HG02610 (cell line): Measurements from ENCODE around the gene AGPS.
A peak's percentile ranks its signal among the peaks of the same experiment; 100 is the strongest.
"Not testable (repeated sequence)": the region's sequence is repeated elsewhere in the genome, so short reads cannot be mapped to it uniquely, and the experiment has no call there.

Experiments
- ATAC-seq: cut with Tn5 transposase; IDR thresholded peaks from one replicate; pipeline ENCODE4 v1.9.1; 2021; ENCODE audit warnings: mild to moderate bottlenecking, moderate library complexity; ENCODE audit not compliant: unreplicated experiment

AGPS gene

DNA sequence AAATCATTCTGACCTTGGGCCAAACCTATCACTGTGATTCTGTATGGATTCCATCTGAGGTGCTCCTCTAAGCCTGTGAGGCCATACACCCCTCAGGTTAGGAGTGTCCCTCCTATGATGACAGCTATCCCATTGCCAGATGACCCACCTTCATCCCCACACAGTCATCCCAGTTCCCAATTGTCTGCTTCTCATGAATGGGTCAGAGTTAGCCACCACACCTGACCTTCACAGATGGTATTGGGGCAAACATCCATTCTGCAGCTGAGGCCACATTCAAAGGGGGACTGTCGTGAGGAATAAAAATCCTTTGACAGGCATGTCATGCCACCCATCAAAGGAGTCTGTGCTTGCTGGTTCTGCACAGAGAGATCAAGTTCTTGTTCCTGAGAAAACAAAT, 155.2 kb downstream of the AGPS start:
- no peak for ATAC-seq

DNA sequence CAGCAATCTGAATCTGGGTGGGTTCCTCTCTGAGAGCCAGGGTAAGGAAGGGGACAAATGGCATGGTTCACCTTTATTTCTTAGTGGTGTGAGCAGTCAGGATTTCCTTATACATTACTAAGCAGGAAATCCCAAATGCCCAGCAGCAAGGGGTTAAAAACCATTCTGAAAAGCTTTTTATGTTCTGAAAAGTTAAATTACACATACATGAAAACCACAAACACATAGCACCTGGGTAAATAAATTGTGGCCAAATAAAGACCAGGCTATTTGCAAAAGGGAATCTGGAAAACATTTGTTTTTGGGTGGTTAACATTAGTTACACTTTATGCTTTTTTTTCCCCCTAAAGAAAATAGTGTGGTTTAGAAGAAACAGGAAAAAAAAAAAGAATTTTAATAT, 156.1 kb downstream of the AGPS start:
- no peak for ATAC-seq

DNA sequence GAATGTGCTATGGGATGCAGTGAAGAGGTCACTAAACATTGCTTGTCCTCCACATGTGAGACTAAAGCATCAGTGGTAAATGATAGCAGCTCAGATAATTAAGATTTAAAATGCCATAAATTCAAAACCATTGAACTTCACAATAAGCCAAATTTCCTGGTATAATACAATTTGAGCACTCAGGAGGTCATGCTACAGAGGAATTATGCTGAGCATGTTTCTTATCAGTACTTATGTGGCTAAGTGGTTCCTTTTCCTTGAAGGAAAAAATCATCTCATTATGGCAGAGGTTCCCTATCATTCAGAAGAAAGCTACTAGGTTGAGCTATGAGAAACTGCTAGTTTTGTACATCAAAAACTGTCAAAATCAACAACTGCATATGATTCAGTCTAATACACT, 156.6 kb downstream of the AGPS start:
- ATAC-seq: no peak

DNA sequence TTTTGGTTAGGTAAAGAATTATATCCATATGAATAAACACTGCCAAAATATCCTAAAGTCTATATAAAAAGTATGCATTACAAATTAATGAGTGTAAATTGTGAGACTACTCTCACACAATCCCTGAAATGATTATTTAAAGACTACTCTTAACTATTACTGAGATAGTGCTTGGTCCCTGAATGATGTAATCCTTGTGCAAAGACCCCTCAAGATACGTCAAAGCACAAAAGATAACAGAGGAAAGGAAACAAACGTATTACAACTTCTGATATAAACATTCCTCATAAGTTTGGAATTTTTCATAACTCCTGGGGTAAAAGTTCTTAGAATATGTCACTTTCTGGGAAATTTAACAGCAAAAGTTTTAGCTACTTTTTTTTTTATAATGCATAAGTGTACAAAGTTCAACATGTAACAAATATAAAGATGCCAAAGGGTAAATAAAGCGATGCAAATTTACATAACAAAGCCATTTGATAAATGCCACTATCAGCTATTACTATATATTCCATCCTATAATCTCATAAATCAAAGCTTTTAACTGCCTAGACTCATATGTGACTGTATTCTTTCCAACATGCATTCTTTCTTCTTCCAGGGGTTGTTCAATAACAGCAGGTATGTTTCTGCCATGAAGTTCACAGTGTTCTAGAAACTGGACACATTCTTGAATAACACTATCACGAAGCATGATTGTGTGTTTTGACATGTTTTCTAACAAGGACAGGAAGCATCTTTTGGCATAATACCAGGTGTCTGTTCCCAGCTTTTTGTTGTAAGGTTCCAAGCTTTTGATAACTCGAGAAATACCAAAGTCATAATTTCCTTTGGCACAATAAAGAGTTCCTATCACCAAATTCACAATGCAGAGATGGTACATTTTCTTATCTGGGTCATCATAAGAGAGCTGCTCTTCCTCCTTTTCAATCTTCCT, 158.0 kb downstream of the AGPS start:
- ATAC-seq: no peak

DNA sequence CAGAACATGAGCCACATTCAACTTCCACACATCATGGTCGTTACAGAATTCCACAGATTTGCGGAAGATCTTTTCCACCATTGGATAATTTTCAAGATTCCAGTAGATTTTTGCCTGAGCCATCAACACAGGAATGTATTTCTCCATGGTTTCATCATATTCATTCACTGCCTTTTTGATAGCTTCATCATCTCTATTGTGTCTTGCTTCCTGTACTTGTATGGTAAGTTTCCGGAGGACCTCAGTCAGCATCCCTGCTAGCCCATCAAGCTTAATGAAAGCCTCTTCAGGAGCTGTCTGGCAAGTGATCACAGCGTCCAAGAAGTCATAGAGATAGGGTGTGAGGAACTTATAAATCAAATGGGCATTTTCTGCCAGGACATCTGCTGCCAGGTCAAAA, 158.8 kb downstream of the AGPS start:
- ATAC-seq: not testable (repeated sequence)

DNA sequence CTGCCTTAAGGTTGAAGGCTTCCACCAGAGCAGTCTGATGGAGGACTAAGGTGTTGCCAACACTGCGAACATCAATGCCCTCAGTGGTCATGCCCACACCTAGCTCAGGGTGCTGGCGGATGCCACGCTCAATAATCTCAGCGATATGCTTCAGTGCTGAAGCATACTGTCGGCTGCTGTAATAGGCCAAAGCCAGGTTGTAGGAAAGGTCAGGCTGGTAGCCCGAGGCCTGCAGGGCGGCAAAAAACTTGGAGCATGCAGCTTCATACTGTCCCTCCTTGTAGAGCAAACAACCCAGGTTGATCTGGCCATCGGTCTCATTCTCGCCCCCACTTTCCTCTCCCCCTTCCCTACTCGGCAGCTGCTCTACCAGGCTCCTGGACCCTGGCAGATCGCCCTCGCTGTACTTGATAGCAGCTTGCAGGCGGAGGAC, 159.4 kb downstream of the AGPS start:
- no peak for ATAC-seq

DNA sequence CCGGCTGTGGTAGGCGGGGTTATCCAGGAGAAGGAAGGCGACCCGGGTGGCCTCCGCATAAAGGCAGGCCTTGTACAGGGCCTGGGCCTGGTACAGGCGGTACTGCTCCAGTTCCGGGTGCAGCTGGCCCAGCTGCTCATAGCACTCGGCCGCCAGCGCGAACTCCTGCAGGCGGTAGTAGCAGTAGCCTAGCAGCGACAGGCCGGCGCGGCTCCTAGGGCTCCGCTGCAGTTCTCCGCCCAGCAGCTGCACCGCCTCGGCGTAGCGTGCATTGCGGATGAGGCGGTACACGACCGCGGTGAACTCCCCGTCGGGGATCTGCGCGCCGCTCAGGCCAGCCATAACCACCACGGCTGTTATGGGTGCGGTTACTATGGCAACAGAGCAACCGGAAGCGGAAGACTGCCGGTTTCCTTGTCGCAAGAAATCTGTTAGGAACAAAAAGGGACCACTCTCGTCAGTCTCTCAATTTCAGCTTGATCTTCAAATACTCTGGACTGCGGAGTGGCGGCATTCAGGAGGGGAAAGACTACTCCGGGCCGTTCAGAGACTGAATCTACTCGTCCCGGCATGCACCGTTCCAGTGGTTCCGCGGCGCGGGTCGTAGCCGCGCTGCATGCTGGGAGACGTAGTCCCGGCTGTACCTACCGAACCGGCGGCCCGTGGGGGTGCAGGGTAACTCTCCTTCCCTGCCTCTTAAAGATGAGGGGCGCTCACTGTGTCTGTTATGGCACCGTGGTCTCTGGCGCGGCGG, 160.0 kb downstream of the AGPS start:
- ATAC-seq: peak; percentile 94

DNA sequence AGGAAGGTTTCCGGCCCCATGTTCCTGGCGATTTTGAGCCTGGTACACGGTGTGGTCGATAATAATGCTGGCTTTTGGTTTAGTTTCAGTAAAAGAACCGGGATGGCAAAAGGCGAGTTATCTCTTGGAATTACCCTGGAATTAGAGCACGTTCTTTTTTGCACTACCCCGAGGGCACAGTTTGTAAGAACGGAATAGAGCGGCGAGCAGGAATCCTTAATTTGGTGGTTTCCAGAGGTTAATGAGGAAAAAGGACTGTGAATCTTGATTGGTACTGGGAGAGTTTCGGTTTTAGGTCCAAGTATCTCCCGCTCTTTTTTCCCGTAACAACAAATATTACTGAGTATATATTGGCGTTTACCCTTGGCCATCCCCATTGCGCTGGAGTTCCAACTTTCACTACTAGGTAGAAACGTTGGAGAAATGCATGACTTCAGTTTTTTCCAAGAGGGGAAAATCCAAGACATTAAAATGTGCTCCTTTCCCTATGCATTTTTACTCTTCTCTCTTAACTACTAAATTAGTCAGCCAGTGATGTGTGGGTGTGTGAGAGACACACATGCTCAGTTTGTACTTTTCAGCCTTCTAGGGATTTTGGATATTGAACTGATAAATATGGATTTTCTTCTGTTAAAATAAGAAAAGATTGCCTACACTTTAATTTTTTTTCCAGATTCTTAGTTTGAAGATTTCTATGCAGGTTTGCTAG, 160.8 kb downstream of the AGPS start:
- ATAC-seq: no peak

DNA sequence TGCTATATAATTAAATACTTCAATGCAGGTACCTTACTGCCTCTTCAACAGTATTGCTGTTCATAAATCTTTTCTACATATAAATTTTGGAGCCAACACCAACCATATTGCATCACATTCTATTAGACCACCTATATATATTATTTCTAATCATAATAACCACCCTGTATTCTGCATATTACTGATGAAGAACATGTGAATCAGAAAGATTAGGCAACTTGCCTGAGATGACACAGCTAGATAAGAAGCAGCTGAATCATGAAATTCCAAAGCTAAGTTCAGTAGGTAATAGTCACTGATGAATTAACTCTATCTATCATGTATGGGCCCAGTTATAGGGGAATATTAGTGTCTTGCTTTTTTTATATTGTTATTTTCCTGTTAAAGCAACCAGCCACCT, 161.8 kb downstream of the AGPS start:
- ATAC-seq: no peak

DNA sequence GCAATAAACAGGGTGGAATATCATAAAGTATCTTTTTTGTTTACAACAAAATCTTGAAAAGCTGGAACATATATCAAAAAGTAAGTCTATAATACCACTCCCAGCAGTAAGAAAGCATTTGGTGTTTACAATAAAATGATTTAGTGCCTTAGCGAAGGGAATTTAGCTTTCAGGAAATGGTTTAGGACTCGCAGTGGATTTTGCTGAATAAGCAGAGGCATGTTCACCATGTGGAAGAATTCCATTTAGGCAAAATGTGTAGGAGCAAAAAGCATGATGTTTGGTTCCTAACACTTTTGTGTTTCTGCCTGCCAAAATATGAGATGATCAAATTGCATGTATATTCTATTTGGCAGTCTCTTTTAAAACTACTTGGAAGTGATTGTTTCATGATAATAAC, 163.6 kb downstream of the AGPS start:
- no peak for ATAC-seq

DNA sequence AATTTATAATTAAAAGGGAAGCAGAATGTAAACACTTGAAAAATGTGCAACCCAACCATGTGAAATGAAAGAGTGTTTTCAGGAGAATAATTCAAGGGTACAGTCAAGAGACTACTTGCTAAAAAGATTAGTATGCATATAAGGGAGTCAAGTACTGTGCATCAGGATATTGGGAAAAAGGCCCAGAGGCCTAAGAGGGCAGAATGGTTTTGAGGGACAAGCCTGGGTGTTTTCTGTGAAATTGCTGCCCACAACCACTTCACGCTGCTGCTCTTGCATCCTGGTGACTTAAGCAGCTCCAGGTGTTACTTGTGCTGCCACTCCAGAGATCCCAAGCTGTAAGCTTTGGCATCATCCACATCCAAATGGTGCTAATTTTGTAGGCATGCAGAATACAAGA, 165.2 kb downstream of the AGPS start:
- ATAC-seq: no peak

DNA sequence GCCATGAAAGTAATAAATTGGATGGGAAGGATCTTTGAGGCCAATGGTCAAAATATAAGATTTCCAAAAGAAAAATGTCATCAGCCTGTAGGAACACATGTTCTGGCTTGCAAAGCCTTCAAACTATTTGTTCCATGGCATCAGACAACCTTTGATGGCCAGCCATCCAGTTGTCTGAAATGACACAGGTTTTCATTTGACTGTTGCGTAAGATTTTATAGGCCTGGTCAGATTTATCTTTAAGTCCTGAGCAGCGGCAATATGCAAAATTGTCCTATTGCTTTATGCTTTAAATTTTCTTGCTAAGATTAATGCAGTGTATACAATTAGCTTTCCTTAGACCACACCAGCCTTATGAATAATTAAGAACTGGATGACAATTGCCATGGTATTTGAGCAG, 167.1 kb downstream of the AGPS start:
- no peak for ATAC-seq

DNA sequence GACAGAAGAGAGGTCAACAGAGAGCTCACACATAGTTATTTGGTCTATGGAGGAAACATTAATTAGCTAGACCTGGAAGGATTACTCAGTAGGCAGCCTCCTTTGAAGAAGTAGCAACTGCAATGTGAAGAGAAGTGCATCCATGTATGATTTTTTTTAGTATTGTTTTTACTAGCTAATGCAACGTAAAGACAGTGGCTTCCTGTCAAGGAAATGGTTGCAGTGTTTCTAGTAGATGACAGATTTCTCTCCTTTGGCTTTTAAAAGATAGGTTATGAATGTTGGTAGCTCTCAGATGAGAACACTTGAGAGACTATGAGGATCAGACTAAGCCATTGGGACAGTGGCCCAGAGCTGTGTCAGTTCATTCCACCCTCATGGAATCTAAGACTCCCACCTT, 175.8 kb downstream of the AGPS start:
- peak; percentile 85 for ATAC-seq

DNA sequence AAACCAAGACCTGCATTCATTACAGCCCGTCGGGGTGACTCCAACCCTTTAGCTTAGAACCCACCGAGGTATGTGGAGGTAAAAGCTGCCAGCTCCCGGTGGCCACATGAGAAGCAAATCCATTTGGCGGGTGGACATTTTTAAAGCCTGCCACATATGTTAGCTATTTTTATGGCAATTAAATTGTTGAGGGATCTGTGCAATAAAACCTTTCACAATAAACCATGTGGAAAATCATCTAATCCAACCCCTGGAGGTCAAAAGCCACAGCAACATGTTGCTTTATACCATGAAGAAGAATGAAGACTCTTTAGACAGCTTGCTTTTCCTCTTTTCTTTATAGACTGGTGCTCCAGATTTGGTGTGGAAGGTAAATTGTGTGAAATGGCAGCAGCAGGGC, 176.3 kb downstream of the AGPS start:
- ATAC-seq: no peak

DNA sequence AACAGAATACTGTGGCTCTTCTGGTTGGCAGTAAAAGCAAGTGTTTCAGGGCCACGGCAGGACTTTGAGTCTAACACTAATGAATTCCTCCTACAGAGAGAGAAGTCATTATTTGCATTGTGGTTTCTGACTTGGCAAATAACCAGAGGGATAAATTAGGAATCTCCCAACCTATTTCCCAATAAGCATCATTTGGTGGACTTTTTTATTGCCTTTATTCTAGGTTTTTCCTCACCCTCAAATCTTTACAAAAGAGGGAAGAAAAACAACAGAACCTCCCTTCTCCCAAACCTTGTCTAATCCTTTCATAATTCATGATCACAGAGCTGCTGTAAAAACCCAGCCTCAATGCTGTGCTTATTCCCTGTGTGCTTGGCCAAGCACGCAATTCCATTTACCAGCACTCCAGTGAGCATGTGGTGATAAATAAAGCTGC, 179.7 kb downstream of the AGPS start:
- no peak for ATAC-seq

DNA sequence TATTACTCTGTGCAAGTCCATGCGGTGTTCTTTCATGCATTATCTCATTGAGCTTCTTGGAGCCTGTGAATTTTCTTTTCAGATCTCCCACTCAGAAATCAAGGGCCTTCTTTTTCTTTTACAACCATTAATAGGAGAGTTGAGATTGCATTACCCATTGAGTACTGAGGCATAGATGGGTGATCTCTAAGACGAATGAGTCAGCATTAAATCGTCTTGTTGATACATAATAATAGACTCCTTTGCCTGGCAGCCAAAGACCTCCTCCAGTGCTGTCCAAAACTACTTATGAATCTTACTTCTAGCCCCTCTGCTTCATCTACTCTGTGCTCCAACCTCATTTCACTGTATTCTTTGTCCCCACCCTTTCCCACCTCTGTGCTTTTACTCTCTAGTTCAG, 180.5 kb downstream of the AGPS start:
- ATAC-seq: no peak

DNA sequence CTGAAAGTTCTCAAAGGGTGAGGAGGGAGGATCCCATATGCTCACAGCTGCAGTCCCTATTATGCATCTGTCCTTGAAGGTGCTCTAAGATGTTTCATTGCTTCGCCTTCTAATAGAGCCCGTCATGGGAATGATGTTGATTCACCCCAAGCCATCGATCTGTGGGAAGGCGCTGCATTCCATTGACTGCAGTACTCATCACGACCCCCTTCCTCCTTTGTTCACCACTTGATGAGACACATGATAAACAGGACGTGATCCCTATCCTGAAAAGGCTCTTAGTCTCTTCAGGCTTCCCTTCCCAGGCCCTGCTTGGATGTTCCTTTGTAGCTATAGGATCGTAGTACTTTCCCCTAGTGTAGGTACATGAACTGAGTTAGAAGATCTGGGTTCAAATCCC, 181.8 kb downstream of the AGPS start:
- ATAC-seq: no peak

DNA sequence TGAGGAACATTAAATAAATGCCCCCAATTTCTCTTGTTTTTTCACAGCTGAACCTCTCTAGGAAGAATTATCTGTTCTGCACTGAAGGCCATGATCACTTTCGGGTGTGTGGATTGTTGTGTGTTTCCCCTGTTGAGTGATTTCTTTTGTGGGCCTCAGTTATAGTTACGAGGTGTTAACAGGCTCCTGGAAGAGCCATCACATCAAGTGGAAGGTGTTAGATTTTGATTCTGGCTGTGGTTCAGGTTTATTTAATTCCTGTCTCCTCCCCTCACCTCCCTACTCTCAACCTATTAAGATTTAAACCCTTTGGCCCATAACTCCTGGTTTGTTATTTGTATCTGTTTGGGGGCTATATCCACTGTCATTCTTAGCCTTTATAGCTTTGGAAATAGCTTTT, 182.8 kb downstream of the AGPS start:
- ATAC-seq: no peak

DNA sequence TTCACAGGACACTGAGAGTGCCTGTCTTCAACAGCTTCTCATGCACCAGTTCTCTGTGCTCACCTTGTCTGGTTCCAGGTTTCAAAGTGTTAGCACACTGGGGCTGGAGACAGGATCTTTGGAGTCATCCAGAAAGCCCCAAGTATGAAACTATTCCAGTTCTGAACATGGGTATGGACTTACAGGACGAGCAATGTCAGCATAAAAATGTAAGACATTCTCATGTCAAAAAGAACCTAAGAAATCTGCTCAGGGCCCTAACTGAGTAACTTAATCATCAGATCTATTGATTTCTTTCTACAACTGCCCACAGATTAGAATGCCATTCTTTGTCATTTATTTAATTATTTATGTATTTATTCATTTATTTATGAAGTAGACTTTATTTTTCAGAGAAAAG, 184.5 kb downstream of the AGPS start:
- no peak for ATAC-seq

DNA sequence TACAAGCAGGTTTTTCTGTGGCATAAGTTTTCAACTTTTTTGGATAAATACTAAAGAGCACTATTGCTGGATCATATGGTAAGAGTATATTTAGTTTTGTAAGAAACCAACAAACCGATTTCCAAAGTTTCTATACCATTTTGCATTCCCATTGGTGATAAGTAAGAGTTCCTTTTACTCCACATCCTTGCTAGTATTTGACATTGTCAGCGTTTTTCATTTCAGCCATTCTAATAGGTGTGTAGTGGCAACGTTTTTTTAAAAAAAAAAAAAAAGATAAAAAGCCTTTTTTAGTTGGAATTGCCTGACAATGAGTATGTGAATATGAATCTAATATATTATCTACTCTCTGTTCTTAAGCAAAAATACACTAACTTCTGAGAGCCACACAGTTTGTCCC, 185.9 kb downstream of the AGPS start:
- ATAC-seq: no peak

DNA sequence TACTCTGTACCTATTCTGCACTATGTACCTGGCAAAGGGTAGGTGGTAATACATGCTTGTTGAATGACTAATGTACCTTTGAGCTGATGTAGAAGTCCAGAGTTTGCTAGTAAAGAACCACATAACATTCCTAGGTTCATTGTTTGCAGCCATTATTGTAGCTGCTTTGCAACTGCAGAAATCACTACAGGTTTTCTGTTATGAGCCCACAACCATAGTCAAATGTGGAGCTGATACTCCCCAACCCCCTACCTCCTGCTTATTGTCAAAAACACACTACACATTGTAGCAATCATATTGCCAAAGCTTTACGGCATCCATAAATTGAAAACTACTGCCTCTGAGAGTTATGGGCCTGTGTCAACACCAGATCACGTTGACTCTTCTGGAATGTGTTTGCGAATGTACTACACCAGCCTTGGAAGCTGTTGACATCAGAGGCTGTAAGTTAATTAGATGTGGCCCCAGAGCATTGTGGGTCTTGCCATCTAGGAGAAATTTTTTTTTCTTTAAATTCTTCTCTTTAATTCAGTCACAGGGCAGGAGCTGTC, 187.0 kb downstream of the AGPS start:
- no peak for ATAC-seq
